Measurements from ENCODE around the gene ZFC3H1.

ZFC3H1 gene

DNA sequence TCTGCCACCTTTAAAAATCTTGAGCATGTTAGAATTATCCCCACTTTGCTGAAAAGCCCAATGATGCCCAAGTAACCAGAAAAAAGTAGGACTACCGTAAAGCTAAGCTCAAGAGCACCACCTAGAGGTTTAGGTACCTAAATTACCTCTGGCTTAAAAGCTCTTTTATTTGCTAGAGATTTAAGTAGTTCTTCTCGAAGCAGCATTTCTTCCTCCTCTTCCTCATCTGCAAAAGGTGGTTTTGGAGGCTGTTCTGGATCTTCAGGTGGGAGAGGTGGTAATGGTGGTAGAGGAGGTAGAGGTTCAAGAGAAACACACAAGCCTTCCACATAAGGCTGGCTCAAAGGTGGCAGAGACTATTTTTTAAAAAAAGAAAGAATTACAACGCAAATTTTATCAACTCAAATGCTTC is 26.9 kb downstream of the ZFC3H1 start:
- H3K9me3 ChIP-seq (ENCODE audit: control insufficient read depth, low read length), result no peaks in the 10 kb centered on the region
- H3K4me3 ChIP-seq (ENCODE audit: extremely low read depth, insufficient read depth, low read length, poor library complexity, severe bottlenecking), result no peak overlapping the region
- peaks cover 56% of the 10 kb centered on the region for H3K36me3 ChIP-seq (ENCODE audit: control insufficient read depth, insufficient read depth, low read length)
- H3K4me1 ChIP-seq (ENCODE audit: control insufficient read depth, insufficient read depth, low read length, poor library complexity, severe bottlenecking), result no peaks in the 10 kb centered on the region
- H3K27ac ChIP-seq (ENCODE audit: low read depth, low read length, severe bottlenecking), result no peak overlapping the region
- WGBS, 2 experiments (ENCODE audit: insufficient coverage in 2 of 2), result 63% methylated on average over 1 of the region's 3 CpGs; no CpG with 5 or more reads in 1 of the 2 experiments

DNA sequence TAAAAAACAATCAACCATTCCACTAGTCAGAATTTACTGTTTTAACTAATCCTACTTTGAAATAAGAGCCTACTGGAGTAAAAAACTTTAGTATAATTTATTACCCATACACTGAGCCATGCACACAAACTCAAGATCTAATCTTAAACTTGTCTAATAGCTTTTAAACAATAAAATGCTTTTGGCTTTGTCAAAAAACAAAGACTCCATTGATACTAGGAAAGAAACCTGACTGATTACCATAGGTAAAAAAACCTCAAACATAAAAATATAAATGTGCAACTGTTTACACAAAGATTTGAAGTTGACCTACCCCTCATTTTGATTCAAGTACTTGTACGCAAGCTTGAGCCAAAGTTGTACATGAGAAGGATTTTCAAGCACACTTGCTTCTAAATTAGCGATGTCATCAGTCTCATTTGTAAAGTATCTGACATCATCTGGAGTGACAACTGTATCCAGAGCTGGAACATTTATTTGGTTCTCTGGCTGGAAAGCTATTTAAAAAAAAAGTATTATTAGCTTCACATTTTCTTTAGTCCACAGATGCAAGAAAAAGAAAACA is 36.1 kb downstream of the ZFC3H1 start:
- no peaks in the 10 kb centered on the region for H3K4me1 ChIP-seq (ENCODE audit: control insufficient read depth, insufficient read depth, low read length, poor library complexity, severe bottlenecking)
- H3K36me3 ChIP-seq (ENCODE audit: control insufficient read depth, insufficient read depth, low read length), result peaks cover 83% of the 10 kb centered on the region
- no peak overlapping the region for H3K27ac ChIP-seq (ENCODE audit: low read depth, low read length, severe bottlenecking)
- H3K4me3 ChIP-seq (ENCODE audit: extremely low read depth, insufficient read depth, low read length, poor library complexity, severe bottlenecking), result no peak overlapping the region
- no peaks in the 10 kb centered on the region for H3K9me3 ChIP-seq (ENCODE audit: control insufficient read depth, low read length)
- WGBS, 2 experiments (ENCODE audit: insufficient coverage in 2 of 2), result 100% methylated on average over 2 of the region's 2 CpGs

DNA sequence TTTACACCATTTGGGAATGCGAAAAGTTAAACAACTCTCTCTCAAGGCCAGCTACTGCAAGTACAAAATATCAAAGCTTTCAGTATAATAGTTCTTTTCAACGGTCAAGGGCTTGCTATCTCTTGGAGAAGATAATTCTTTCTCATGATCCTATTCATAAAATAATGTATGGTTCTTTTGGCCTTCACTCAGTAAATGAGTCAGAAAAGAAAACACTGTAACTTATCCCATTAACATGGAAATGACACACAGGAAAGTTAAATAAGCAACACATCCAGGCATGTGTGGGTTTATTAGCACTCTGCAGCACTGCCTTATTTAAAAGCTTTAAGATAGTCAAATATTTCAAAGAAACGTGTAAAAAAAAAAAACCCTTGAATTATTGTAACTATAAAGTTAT is 36.9 kb downstream of the ZFC3H1 start:
- H3K4me1 ChIP-seq (ENCODE audit: control insufficient read depth, insufficient read depth, low read length, poor library complexity, severe bottlenecking), result no peaks in the 10 kb centered on the region
- peaks cover 84% of the 10 kb centered on the region for H3K36me3 ChIP-seq (ENCODE audit: control insufficient read depth, insufficient read depth, low read length)
- no peak overlapping the region for H3K4me3 ChIP-seq (ENCODE audit: extremely low read depth, insufficient read depth, low read length, poor library complexity, severe bottlenecking)
- no peak overlapping the region for H3K27ac ChIP-seq (ENCODE audit: low read depth, low read length, severe bottlenecking)
- H3K9me3 ChIP-seq (ENCODE audit: control insufficient read depth, low read length), result no peaks in the 10 kb centered on the region
- 100% methylated on average over 1 of the region's 3 CpGs; no CpG with 5 or more reads in 1 of the 2 experiments for WGBS, 2 experiments (ENCODE audit: insufficient coverage in 2 of 2)

DNA sequence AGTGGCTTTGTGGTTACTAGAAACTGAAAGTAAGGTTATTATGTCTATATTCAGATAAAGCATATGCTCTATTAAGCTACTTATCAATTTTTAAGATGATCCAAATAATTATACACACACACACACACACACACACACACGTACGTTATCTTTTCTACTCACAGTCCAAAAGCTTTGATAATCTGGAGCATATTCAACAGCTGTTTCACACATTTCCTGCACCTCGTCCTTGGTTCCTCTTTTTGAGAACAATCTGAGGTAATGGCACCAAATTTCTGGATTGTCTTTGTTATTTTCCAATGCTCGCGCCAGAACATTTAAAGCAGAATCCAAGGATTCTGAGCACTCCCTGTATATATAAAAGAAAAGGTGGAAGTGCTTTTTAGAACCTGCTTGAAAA is 37.5 kb downstream of the ZFC3H1 start:
- Histone ChIP-seq H3K27ac (ENCODE audit: low read depth, low read length, severe bottlenecking) (no peak overlapping the region), H3K9me3 (ENCODE audit: control insufficient read depth, low read length) (no peaks in the 10 kb centered on the region), H3K4me3 (ENCODE audit: extremely low read depth, insufficient read depth, low read length, poor library complexity, severe bottlenecking) (no peak overlapping the region), H3K36me3 (ENCODE audit: control insufficient read depth, insufficient read depth, low read length) (peaks cover 84% of the 10 kb centered on the region), H3K4me1 (ENCODE audit: control insufficient read depth, insufficient read depth, low read length, poor library complexity, severe bottlenecking) (no peaks in the 10 kb centered on the region)
- 88 to 94% methylated on average over 2 to 3 of the region's 5 CpGs for WGBS, 2 experiments (ENCODE audit: insufficient coverage in 2 of 2)

DNA sequence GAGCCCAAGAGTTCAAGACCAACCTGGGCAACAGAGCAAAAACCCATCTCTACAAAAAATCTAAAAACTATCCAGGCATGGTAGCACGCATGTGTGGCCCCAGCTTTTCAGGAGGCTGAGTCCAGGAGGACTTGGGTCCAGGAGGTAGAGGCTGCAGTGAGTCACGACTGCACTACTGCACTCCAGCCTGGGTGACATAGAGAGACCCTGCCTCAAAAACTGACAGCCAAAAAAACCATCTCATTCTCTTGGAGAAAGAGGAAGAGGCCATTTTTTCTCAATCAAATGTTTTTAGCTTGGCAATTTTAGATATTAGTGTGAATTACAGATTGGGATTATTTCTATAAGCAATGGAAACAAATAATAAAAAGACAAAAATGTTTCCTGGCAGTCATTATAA is 38.2 kb downstream of the ZFC3H1 start:
- peaks cover 86% of the 10 kb centered on the region for H3K36me3 ChIP-seq (ENCODE audit: control insufficient read depth, insufficient read depth, low read length)
- 88% methylated on average over 2 of the region's 2 CpGs; no CpG with 5 or more reads in 1 of the 2 experiments for WGBS, 2 experiments (ENCODE audit: insufficient coverage in 2 of 2)
- no peak overlapping the region for H3K27ac ChIP-seq (ENCODE audit: low read depth, low read length, severe bottlenecking)
- H3K9me3 ChIP-seq (ENCODE audit: control insufficient read depth, low read length), result no peaks in the 10 kb centered on the region
- no peak overlapping the region for H3K4me3 ChIP-seq (ENCODE audit: extremely low read depth, insufficient read depth, low read length, poor library complexity, severe bottlenecking)
- no peaks in the 10 kb centered on the region for H3K4me1 ChIP-seq (ENCODE audit: control insufficient read depth, insufficient read depth, low read length, poor library complexity, severe bottlenecking)

DNA sequence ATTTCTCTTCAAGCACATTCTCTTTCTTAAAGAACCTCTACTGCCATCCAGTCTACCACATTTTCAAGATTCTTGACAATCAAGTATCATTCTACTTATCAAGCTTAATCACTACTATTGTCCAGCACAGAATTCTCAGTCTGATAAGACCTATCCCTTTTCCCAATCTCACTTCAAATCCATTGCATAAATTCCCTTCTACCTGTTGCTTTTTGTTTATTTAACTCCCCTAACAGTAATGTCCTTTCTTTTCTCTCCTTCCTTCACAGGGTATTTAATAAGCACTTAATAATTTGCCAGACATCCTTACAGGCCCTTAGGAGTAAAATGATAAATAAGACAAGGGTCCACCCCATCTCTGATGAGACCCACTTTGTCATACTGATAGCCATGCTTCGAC is 41.7 kb downstream of the ZFC3H1 start:
- Histone ChIP-seq H3K36me3 (ENCODE audit: control insufficient read depth, insufficient read depth, low read length) (peaks cover 88% of the 10 kb centered on the region), H3K27ac (ENCODE audit: low read depth, low read length, severe bottlenecking) (no peak overlapping the region)

DNA sequence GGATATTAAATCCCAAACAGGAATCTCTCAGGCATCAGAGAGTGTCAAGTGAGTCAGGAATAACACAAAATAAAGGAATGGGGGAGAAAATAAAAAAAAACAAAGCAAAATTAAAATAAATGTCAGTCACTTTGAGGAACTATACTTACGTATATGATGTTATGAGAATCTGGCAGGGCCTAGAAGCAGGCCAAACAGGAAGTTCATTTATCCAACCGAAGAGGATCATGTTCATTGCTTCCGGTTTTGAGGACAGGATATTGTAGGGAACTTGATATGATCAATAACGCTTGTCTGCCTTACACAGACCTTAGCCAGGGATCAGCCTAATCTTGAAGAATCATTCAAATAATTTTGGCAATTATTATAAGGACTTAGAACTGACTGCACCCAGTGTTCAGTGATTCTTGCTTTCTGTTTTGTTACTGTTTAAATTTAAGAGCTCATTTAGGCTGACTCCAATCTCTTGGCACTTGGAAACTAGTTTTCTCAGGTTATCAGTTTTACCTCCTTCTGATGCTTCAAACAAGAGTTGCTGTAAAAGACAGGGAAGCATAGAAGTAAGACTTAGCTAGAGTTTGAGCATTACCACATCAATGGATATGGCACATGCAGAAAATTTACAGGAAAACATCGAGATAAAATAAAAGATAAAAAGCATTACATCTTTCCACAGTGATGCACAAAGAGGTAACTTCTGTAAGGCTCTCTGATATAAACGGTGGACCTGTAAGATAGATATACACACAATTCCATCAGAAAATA is 53.4 kb downstream of the ZFC3H1 start:
- no peaks in the 10 kb centered on the region for H3K9me3 ChIP-seq (ENCODE audit: control insufficient read depth, low read length)
- H3K4me1 ChIP-seq (ENCODE audit: control insufficient read depth, insufficient read depth, low read length, poor library complexity, severe bottlenecking), result no peaks in the 10 kb centered on the region
- 86 to 100% methylated on average over 2 to 4 of the region's 6 CpGs for WGBS, 2 experiments (ENCODE audit: insufficient coverage in 2 of 2)
- peak overlapping the region; percentile 8 for H3K27ac ChIP-seq (ENCODE audit: low read depth, low read length, severe bottlenecking)
- no peak overlapping the region for H3K4me3 ChIP-seq (ENCODE audit: extremely low read depth, insufficient read depth, low read length, poor library complexity, severe bottlenecking)
- H3K36me3 ChIP-seq (ENCODE audit: control insufficient read depth, insufficient read depth, low read length), result peaks cover 87% of the 10 kb centered on the region

More for the DNA sequence above, 41.7 kb downstream of the ZFC3H1 start:
- H3K9me3 ChIP-seq (ENCODE audit: control insufficient read depth, low read length), result no peaks in the 10 kb centered on the region
- no peak overlapping the region for H3K4me3 ChIP-seq (ENCODE audit: extremely low read depth, insufficient read depth, low read length, poor library complexity, severe bottlenecking)
- H3K4me1 ChIP-seq (ENCODE audit: control insufficient read depth, insufficient read depth, low read length, poor library complexity, severe bottlenecking), result no peaks in the 10 kb centered on the region
- 86 to 100% methylated on average over 1 of the region's 1 CpG for WGBS, 2 experiments (ENCODE audit: insufficient coverage in 2 of 2)

DNA sequence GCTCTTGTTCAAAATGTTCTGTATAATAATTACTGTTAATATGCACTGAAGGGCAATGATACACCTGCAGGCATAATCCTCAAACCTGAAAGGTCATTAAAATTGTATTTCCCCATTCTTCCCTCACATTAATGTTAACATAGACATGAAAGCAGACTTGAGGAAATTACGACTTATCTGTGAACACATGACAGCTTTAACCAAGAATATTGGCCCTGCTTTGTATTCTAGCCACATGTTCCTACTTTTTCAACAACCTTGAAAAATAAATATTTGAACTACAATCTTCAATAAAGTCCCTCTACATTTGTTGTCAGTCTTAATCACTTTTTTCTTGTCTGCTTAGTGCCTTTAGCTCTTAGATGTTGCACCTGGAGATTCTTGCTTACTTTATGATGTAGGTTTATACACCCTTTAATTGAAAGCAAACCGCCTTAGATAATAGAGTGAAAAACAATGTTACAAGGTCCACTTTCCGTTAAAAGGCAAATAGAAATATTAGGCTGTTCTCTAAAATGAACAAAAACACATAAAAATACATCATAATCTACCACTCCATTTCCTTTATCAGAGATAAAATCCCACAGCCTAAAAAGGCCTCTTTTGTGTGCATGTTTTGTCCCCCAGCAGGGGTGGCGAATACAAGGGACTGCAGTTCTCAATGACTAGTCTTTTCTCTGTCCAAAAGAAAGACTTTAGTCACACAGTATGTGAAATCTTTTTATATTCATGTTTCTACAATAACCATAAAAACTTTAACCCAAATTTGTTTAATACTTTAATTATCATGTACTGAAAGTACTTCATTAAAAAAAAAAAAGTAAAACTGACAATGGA is 55.9 kb downstream of the ZFC3H1 start:
- Histone ChIP-seq H3K4me3 (ENCODE audit: extremely low read depth, insufficient read depth, low read length, poor library complexity, severe bottlenecking) (no peak overlapping the region), H3K27ac (ENCODE audit: low read depth, low read length, severe bottlenecking) (no peak overlapping the region), H3K4me1 (ENCODE audit: control insufficient read depth, insufficient read depth, low read length, poor library complexity, severe bottlenecking) (no peaks in the 10 kb centered on the region), H3K36me3 (ENCODE audit: control insufficient read depth, insufficient read depth, low read length) (peaks cover 73% of the 10 kb centered on the region), H3K9me3 (ENCODE audit: control insufficient read depth, low read length) (no peaks in the 10 kb centered on the region)
- 81 to 98% methylated on average over 2 to 3 of the region's 4 CpGs for WGBS, 2 experiments (ENCODE audit: insufficient coverage in 2 of 2)

DNA sequence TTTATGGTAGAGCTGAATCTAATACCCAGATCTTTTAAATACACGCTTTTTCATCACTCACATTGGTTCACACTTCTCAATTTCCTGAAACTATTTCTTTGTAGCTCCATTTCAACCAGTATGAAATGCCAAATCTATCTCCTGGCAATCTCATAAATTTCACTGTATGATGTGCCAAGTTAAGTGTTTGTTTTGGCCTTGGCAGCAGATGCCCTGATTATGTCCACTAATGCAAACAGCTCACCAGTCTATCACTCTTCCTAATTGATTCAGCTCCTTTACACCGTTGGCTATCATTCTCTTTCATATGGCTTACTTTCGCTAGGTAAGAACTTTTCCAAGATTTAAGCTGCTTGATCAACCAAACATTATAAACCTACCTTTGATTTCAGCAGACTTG is 58.6 kb downstream of the ZFC3H1 start:
- WGBS, 2 experiments (ENCODE audit: insufficient coverage in 2 of 2), result 90 to 100% methylated on average over 2 of the region's 3 CpGs
- H3K4me3 ChIP-seq (ENCODE audit: extremely low read depth, insufficient read depth, low read length, poor library complexity, severe bottlenecking), result no peak overlapping the region
- no peaks in the 10 kb centered on the region for H3K4me1 ChIP-seq (ENCODE audit: control insufficient read depth, insufficient read depth, low read length, poor library complexity, severe bottlenecking)
- H3K9me3 ChIP-seq (ENCODE audit: control insufficient read depth, low read length), result no peaks in the 10 kb centered on the region
- no peak overlapping the region for H3K27ac ChIP-seq (ENCODE audit: low read depth, low read length, severe bottlenecking)
- H3K36me3 ChIP-seq (ENCODE audit: control insufficient read depth, insufficient read depth, low read length), result peaks cover 50% of the 10 kb centered on the region

DNA sequence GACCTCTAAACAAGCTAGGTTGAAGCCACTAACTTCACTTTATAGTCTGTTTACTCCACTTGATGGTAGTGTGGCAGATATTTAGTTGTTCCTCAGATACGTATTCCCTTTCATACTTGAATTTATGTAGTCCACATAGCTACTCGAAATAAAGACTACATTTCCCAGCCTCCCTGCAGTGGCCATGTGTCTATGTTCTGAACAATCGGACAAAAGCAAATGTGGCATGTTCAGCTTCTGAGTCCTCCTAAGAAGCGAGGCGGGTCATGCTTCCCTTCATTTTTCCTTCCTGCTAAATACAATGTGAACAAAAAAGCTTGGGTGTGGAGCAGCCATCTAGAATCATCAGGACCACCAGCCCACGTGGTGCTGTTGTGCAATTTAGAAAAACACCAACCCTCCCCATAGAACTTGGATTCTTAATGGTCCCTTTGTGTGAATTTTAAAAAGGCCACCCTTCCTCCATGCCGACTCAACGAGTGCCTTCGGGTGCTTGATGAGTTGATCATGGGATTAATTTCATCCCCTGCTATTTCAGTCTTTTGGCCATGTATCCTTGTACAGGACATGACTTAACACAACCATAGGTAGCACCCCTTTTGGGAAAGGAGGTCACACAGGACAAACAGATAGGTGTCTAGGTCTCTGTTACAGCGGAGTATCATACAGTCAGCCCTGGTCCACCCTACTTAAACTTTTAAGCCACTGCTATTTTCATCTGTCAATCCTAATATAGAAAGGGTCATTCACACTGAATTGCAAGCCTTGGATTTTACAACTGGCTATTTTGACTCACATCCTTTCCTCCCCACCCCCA is 60.7 kb downstream of the ZFC3H1 start:
- H3K4me3 ChIP-seq (ENCODE audit: extremely low read depth, insufficient read depth, low read length, poor library complexity, severe bottlenecking), result no peak overlapping the region
- peak overlapping the region; percentile 24 for H3K27ac ChIP-seq (ENCODE audit: low read depth, low read length, severe bottlenecking)
- H3K9me3 ChIP-seq (ENCODE audit: control insufficient read depth, low read length), result no peaks in the 10 kb centered on the region
- no peaks in the 10 kb centered on the region for H3K4me1 ChIP-seq (ENCODE audit: control insufficient read depth, insufficient read depth, low read length, poor library complexity, severe bottlenecking)
- 95 to 98% methylated on average over 4 to 8 of the region's 10 CpGs for WGBS, 2 experiments (ENCODE audit: insufficient coverage in 2 of 2)
- H3K36me3 ChIP-seq (ENCODE audit: control insufficient read depth, insufficient read depth, low read length), result peaks cover 31% of the 10 kb centered on the region
